AML-193 (cell line): ENCODE data around the gene ABCG5.

Experiments used
- DNase-seq, 2 experiments: peaks; one replicate each; lab custom pipeline; 2025; lab: John Stamatoyannopoulos, UW

Gene ABCG5

GRCh38 chr2:43841949-43842865 is 3.6 kb upstream of the ABCG5 start:
- DNase-seq: no peak

GRCh38 chr2:43840965-43841364 is 2.3 kb upstream of the ABCG5 start:
- DNase-seq: no peak

- DNase-seq: no peak
Observed at GRCh38 chr2:43839776-43840564, 1.3 kb upstream of the ABCG5 start.

GRCh38 chr2:43837831-43838559 is 644 bp downstream of the ABCG5 start:
- DNase-seq: no peak

- DNase-seq: no peak
Observed at GRCh38 chr2:43837033-43837432, 1.6 kb downstream of the ABCG5 start.

GRCh38 chr2:43832457-43832856 is 6.2 kb downstream of the ABCG5 start:
- DNase-seq: no peak

- no peak for DNase-seq
Observed at GRCh38 chr2:43831543-43832294, 6.9 kb downstream of the ABCG5 start.

- DNase-seq: no peak
Observed at GRCh38 chr2:43826305-43827250, 12.1 kb downstream of the ABCG5 start.

GRCh38 chr2:43825841-43826240 is 12.8 kb downstream of the ABCG5 start:
- DNase-seq: no peak

GRCh38 chr2:43824951-43825493 is 13.6 kb downstream of the ABCG5 start:
- DNase-seq: no peak

GRCh38 chr2:43824512-43824911 is 14.1 kb downstream of the ABCG5 start:
- DNase-seq: no peak

GRCh38 chr2:43823751-43824150 is 14.9 kb downstream of the ABCG5 start:
- DNase-seq: no peak

- no peak for DNase-seq
Observed at GRCh38 chr2:43822839-43823238, 15.8 kb downstream of the ABCG5 start.

GRCh38 chr2:43819491-43820163 is 19.0 kb downstream of the ABCG5 start:
- DNase-seq: no peak

- peak; percentile 33 to 58 for DNase-seq
Observed at GRCh38 chr2:43818761-43819160, 19.9 kb downstream of the ABCG5 start.

- no peak for DNase-seq
Observed at GRCh38 chr2:43814711-43815110, 23.9 kb downstream of the ABCG5 start.

GRCh38 chr2:43812947-43813346 is 25.7 kb downstream of the ABCG5 start:
- DNase-seq: no peak

GRCh38 chr2:43812006-43812405 is 26.6 kb downstream of the ABCG5 start:
- DNase-seq: no peak

- no peak for DNase-seq
Observed at GRCh38 chr2:43810888-43811287, 27.8 kb downstream of the ABCG5 start.

- no peak for DNase-seq
Observed at GRCh38 chr2:43810452-43810851, 28.2 kb downstream of the ABCG5 start.
